ENCODE measurements around the gene ATF1. TPM values are rescaled to one million over a fixed set of nuclear protein-coding genes. Genes with fewer than 3 reads are reported as not detected.
"Not testable (repeated sequence)": the region's sequence is repeated elsewhere in the genome, so short reads cannot be mapped to it uniquely, and the experiment has no call there.

The ATF1 gene
- total RNA-seq, 2 donors from 2014 or later: 53.8 to 55.7 TPM

DNA sequence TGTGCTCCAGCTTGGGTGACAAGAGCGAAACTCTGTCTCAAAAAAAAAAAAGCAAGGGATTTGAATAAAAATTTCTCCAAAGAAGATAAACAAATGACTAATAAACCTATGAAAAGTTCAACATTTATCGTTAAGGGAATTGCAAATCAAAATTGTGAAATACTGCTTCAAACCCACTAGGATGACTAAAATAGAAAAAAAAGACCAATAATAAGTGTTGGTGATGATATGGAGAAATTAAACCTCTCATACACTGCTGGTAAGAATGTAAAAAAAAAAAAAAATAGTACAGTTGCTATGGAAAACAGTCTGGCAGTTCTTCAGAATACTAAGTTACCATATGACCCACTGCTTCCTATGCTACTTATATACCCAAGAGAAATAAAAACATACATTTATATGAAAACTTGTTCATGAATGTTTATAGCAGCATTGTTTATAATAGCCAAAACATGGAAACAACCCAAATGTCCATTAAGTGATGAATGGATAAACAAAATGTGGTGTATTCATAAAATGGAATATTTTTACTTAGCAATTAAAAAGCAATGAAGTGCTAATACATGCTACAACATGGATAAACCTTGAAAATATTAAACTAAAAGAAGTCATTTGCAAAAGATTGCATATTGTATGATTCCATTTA, 39.5 kb downstream of the ATF1 start:
- Mint-ChIP-seq H3K27me3 (no peaks in the 10 kb centered on the region), H3K4me3 (no peak overlapping the region), H3K36me3 (ENCODE audit: low read depth) (peaks cover 72% of the 10 kb centered on the region), H3K27ac (no peak overlapping the region), H3K4me1 (peaks cover 5% of the 10 kb centered on the region), H3K9me3 (no peaks in the 10 kb centered on the region)
- no peak for ATAC-seq (replicated peaks)

DNA sequence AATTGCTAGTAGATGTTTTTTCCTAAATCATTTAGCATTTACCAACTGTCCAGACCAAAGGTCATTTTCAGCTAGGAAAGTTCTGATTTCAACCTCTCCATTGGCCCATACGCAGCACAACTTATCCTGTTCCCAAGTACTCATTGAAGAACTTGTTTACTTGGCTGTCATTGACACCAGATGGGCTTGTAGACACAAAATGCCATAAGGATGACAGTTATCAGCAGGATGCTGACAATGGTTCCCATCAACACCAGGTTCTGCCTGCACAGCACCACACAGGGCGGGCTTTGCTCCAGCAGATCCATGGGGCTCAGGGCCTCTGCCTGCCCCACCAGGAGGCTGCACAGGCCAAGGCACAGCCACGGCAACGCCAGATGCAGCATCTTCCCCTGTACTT, 42.3 kb downstream of the ATF1 start:
- peaks cover 67% of the 10 kb centered on the region for H3K36me3 Mint-ChIP-seq (ENCODE audit: low read depth)
- H3K27me3 Mint-ChIP-seq: no peaks in the 10 kb centered on the region
- no peak overlapping the region for H3K4me3 Mint-ChIP-seq
- no peak for ATAC-seq (replicated peaks)
- H3K9me3 Mint-ChIP-seq: no peaks in the 10 kb centered on the region
- no peaks in the 10 kb centered on the region for H3K4me1 Mint-ChIP-seq
- no peak overlapping the region for H3K27ac Mint-ChIP-seq

DNA sequence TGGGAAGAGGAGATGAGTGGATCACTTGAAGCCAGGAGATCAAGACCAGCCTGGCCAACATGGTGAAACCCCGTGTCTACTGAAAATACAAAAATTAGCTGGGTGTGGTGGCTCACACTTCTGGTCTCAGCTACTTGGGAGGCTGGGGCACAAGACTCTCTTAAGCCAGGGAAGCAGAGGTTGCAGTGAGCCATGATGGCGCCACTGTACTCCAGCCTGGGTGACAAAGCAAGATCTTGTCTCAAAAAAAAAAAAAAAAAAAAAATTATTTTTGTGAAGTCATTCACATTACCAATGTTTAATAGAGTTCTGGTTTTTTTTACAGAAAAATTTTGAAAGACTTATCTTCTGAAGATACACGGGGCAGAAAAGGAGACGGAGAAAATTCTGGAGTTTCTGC, 45.2 kb downstream of the ATF1 start:
- not testable (repeated sequence) for ATAC-seq (replicated peaks); H3K27me3 Mint-ChIP-seq; H3K27ac Mint-ChIP-seq; H3K9me3 Mint-ChIP-seq; H3K4me1 Mint-ChIP-seq; H3K4me3 Mint-ChIP-seq
- H3K36me3 Mint-ChIP-seq (ENCODE audit: low read depth): peaks cover 70% of the 10 kb centered on the region

DNA sequence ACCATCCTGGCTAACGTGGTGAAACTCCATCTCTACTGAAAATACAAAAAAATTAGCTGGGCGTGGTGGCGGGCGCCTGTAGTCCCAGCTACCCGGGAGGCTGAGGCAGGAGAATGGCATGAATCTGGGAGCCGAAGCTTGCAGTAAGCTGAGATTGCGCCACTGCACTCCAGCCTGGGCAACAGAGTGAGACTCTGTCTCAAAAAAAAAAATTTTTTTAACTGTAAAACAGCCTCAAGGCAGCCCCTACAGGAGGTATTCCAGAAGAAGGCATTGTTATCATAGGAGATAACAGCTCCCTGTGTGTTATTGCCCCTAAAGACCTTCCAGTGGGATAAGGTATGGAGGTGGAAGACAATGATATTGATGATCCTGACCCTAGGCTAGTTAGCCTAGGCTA, 51.0 kb downstream of the ATF1 start:
- not testable (repeated sequence) for H3K27me3 Mint-ChIP-seq; H3K27ac Mint-ChIP-seq; H3K9me3 Mint-ChIP-seq; ATAC-seq (replicated peaks); H3K4me3 Mint-ChIP-seq; H3K4me1 Mint-ChIP-seq
- H3K36me3 Mint-ChIP-seq (ENCODE audit: low read depth): peaks cover 93% of the 10 kb centered on the region

DNA sequence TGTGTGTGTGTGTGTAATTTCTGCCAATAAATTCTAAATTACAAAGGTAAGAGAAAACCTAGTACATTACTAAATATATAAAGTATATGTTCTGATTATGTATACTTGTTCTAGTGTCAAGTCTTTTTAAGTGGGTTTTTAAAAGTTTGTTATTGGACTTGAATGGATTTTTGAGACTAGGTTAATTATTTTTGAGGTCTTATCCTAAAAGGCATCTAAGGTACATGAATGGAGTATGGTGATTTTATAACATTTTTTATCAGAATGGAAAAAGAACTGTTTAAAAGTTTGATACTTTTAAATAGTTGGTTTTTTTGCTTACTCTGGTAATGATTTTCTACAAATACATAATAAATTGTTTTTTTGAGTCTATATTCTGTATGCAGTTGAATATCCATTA, 56.3 kb downstream of the ATF1 start:
- Mint-ChIP-seq H3K9me3 (no peaks in the 10 kb centered on the region), H3K4me1 (peaks cover 5% of the 10 kb centered on the region), H3K36me3 (ENCODE audit: low read depth) (peaks cover 48% of the 10 kb centered on the region), H3K27me3 (no peaks in the 10 kb centered on the region), H3K27ac (no peak overlapping the region), H3K4me3 (no peak overlapping the region)
- ATAC-seq (replicated peaks): no peak

DNA sequence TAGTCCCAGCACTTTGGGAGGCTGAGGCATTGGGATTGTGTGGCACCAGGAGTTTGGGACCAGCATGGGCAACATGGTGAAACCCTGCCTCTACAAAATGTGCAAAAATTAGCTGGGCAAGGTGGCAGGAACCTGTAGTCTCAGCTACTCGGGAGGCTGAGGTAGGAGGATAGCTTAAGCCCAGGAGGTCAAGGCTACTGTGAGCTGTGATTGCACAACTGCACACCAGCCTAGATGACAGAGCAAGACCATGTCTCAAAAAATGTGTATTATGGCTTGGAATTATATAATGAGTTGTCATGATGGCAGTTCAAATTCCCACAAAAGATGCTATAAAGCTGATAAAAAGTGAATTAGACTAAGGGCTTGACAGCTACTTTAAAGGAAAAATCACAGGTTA, 58.2 kb downstream of the ATF1 start:
- no peak overlapping the region for H3K27ac Mint-ChIP-seq
- no peak for ATAC-seq (replicated peaks)
- no peaks in the 10 kb centered on the region for H3K9me3 Mint-ChIP-seq
- peaks cover 5% of the 10 kb centered on the region for H3K4me1 Mint-ChIP-seq
- H3K36me3 Mint-ChIP-seq (ENCODE audit: low read depth): peaks cover 29% of the 10 kb centered on the region
- no peak overlapping the region for H3K4me3 Mint-ChIP-seq
- no peaks in the 10 kb centered on the region for H3K27me3 Mint-ChIP-seq

DNA sequence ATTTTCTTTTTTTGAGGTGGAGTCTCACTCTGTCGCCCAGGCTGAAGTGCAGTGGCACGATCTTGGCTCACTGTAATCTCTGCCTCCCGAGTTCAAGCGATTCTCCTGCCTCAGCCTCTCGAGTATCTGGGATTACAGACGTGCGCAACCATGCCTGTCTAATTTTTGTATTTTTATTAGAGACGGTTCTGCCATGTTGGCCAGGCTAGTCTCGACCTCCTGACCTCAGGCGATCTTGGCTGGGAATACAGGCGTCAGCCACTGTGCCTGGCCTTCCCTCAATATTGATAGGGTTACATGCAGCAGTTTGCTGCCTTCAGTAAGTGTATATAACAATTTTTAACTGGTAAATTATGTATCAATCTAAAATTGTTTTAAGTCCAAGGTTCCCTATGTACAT, 59.8 kb downstream of the ATF1 start:
- not testable (repeated sequence) for H3K9me3 Mint-ChIP-seq; H3K4me3 Mint-ChIP-seq; ATAC-seq (replicated peaks); H3K27me3 Mint-ChIP-seq; H3K27ac Mint-ChIP-seq; H3K4me1 Mint-ChIP-seq
- peaks cover 12% of the 10 kb centered on the region for H3K36me3 Mint-ChIP-seq (ENCODE audit: low read depth)

DNA sequence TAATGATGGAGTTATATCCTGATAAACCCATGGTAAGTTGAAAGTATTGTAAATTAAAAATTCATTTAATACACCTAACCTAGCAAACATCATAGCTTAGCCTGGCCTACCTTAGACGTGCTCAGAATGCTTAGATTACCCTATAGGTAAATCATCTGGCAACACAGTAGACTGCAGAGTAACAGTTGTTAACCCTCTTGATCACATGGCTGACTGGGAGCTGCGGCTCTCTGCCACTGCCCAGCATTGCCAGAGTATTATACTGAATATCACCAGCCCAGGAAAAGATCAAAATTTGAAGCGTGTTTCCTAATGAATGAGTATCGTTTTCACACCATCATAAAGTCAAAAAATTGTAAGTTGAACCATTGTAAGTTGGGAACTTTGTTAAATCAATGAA, 61.0 kb downstream of the ATF1 start:
- Mint-ChIP-seq H3K4me1 (peaks cover 5% of the 10 kb centered on the region), H3K27ac (peak overlapping the region; percentile 84), H3K27me3 (no peaks in the 10 kb centered on the region), H3K4me3 (no peak overlapping the region), H3K9me3 (no peaks in the 10 kb centered on the region), H3K36me3 (ENCODE audit: low read depth) (peaks cover under 1% of the 10 kb centered on the region)
- no peak for ATAC-seq (replicated peaks)

DNA sequence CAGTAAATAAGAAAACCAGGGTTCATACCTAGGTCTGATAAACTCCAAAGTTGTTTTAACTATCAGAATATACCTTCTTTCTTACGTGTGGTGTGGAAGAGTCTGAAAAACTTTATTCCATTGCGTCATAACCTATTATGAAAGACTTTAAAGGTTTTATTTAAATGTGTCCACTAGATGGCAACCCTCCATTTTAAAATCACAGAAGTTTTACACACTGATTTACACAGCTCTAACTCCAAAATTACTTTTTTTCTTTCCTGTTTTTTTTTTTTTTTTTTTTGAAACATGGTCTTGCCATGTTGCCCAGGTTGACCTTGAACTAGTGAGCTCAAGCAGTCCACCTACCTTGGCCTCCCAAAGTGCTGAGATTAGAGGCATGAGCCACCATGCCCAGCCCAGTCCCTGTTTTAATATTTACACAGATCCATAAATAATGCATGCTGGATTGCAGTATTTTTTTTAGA, 61.5 kb downstream of the ATF1 start:
- peak; percentile 52 for ATAC-seq (replicated peaks)
- Mint-ChIP-seq H3K36me3 (ENCODE audit: low read depth) (no peaks in the 10 kb centered on the region), H3K4me3 (no peak overlapping the region), H3K27me3 (no peaks in the 10 kb centered on the region), H3K9me3 (no peaks in the 10 kb centered on the region), H3K4me1 (peaks cover 5% of the 10 kb centered on the region), H3K27ac (peak overlapping the region; percentile 84)

DNA sequence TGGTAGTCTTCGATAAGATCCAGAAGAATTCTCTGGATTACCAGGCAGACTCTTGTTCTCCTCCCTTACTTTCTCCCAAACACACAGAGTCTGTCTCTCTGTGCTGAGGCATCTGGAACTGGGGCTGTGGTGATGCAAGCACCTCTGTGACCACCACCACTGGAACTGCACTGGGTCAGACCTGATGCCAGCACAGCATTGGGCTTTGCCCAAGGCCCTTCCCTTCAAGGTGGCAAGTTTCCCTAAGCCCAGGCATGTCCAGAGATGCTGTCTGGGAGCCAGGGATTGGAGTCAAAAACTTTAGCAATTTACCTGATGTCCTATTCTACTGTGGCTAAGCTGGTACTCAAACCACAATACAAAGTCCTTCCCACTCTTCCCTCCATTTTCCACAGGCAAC, 64.2 kb downstream of the ATF1 start:
- H3K4me1 Mint-ChIP-seq: peaks cover 5% of the 10 kb centered on the region
- no peak for ATAC-seq (replicated peaks)
- no peaks in the 10 kb centered on the region for H3K36me3 Mint-ChIP-seq (ENCODE audit: low read depth)
- H3K9me3 Mint-ChIP-seq: no peaks in the 10 kb centered on the region
- H3K4me3 Mint-ChIP-seq: no peak overlapping the region
- peaks cover 4% of the 10 kb centered on the region for H3K27me3 Mint-ChIP-seq
- no peak overlapping the region for H3K27ac Mint-ChIP-seq

DNA sequence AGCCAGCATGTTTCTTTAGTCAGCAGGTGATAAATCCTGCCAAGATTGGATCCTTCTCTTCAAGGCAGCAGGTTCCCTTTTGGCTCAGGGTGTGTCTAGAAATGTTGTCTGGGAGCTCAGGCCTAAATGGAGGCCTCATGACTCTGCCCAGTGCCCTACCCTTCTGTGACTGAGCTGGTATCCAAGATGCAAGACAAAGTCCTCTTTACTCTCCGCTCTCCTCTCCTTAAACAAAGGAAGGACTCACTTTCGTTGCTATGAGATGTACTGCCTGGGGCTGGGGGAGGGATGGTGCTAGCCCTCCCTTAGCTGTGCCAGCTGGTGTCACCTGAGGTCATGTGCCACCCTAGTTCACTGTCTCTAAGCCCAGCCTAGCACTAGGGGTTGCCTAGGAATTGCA, 65.0 kb downstream of the ATF1 start:
- Mint-ChIP-seq H3K27me3 (peaks cover 4% of the 10 kb centered on the region), H3K27ac (peak overlapping the region; percentile 46), H3K36me3 (ENCODE audit: low read depth) (no peaks in the 10 kb centered on the region), H3K4me3 (no peak overlapping the region), H3K9me3 (no peaks in the 10 kb centered on the region), H3K4me1 (peaks cover 5% of the 10 kb centered on the region)
- no peak for ATAC-seq (replicated peaks)

DNA sequence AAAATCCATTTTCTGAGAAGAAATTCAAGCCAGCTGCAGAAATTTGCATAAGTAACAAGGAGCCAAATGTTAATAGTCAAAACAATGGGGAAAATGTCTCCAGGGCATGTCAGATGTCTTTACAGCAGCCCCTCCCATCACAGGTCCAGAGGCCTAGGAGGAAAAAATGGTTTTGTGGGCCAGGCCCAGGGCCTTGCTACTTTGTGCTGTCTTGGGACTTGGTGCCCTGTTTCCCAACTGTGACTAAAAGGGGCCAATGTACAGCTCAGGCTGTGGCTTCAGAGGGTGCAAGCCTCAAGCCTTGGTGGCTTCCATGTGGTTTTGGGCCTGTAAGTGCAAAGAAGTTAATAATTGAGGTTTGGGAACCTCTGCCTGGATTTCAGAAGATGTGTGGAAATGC, 69.9 kb downstream of the ATF1 start:
- ATAC-seq (replicated peaks); H3K4me1 Mint-ChIP-seq; H3K4me3 Mint-ChIP-seq; H3K36me3 Mint-ChIP-seq (ENCODE audit: low read depth); H3K27ac Mint-ChIP-seq; H3K9me3 Mint-ChIP-seq: not testable (repeated sequence)
- H3K27me3 Mint-ChIP-seq: peaks cover 23% of the 10 kb centered on the region

DNA sequence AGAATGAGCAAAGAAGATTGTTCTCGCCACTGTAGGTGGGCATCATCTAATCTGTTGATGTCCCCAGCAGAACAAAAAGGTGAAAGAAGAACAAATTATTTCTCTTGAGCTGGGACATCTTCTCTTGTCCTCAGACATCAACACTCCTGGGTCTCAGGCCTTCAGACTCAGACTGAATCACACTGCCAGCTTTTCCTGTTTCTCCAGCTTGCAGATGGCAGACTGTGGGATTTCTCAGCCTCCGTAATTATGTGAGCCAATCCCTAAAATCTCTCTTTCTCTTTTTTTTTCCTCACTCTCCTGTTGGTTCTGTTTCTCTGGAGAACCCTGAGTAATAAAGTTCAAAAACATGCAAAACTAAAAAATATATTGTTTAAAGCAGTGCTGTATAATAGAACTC, 75.1 kb downstream of the ATF1 start:
- H3K36me3 Mint-ChIP-seq (ENCODE audit: low read depth): no peaks in the 10 kb centered on the region
- no peaks in the 10 kb centered on the region for H3K9me3 Mint-ChIP-seq
- no peak overlapping the region for H3K27ac Mint-ChIP-seq
- ATAC-seq (replicated peaks): no peak
- no peak overlapping the region for H3K4me3 Mint-ChIP-seq
- H3K4me1 Mint-ChIP-seq: no peaks in the 10 kb centered on the region
- H3K27me3 Mint-ChIP-seq: peaks cover 18% of the 10 kb centered on the region

DNA sequence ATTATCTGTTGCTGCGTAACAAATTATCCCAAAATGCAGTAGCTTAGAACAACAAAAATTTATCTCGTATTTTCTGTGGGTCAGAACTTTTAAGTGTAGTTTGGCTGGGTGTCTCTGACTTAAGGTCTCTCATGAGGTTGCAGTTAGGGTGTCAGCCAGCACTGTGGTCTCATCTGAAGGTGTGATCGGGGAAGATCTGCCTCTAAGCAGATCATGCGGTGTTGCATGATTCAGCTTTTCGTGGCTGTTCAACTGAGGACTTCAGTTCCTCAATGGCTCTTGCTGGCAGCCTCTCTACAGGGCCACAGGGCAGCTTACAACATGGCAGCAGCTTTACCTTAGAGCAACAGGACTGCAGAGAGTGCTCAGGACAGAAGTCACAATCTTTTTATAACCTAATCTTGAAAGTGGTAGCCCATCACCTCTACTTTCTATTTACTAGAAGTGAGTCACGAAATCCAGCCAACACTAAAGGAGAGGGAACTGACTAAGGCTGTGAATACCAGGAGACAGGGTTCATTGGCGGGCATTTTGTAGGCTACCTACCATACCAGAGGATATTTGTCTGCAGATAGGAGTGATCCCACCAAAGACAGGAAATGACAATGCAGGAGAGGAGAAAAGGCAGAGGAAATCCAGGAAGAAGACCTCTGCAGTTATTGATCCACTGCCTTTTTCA, 77.0 kb downstream of the ATF1 start:
- Mint-ChIP-seq H3K27ac (no peak overlapping the region), H3K4me3 (no peak overlapping the region), H3K36me3 (ENCODE audit: low read depth) (no peaks in the 10 kb centered on the region), H3K4me1 (no peaks in the 10 kb centered on the region), H3K9me3 (no peaks in the 10 kb centered on the region), H3K27me3 (peaks cover 11% of the 10 kb centered on the region)
- peak; percentile 62 for ATAC-seq (replicated peaks)

DNA sequence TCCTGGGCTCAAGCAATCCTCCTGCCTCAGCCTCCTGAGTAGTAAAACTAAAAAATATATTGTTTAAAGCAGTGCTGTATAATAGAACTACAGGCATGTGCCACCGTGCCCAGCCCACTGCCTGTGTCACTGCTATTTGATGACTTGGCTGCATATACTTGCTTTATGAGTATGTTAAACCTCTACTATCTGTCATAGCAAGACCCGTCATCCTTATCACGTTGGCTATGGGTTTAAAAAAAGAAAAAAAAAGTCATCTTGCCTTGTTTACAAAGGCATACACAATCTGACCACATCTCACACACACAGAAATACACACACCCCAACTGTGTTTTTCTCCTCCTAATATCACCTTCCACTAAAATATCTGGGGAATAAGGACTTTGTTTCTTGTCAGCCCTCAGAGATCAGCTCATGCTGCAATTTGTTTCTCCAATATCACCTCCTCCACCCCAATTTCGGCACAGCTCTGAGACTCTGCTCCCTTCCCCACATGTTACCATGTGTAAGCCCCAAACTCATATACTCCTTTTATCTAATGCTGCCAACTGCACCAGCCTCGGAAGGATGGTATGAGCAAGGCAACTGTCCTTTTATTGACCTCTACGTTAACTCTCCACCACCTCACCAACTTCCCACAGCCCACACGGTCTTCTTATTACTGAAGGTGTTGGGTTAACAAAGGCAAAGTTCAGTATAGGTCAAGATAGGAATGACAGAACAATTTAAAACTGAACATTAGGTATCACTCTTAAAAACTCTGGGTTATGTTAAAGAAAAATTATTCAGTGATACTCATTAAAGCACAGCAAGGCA, 78.0 kb downstream of the ATF1 start:
- Mint-ChIP-seq H3K4me1 (no peaks in the 10 kb centered on the region), H3K27ac (no peak overlapping the region), H3K36me3 (ENCODE audit: low read depth) (no peaks in the 10 kb centered on the region), H3K27me3 (peaks cover 7% of the 10 kb centered on the region), H3K9me3 (no peaks in the 10 kb centered on the region), H3K4me3 (no peak overlapping the region)
- ATAC-seq (replicated peaks): peak; percentile 74
